Psoas muscle (tissue), 8 donors: ENCODE results near the gene GLP2R. TPM values are rescaled to one million over a fixed set of nuclear protein-coding genes. Genes with fewer than 3 reads are reported as not detected.

Source experiments
- ATAC-seq, 4 donors: fragments of 200-7000 bp; cut with Tn5 transposase; one replicate each; pipeline ENCODE4 v1.9.1; 2020; ENCODE audit warnings: moderate library complexity in 3 of 4, mild to moderate bottlenecking in 2 of 4
- DNase-seq, 2 donors: peaks; one replicate each; pipeline ENCODE4 v3.0.0-alpha.2; 2020
- H3K27ac ChIP-seq: fragments of 200-600 bp; one replicate; pipeline ENCODE4 v1.8.0; 2022
- H3K27me3 ChIP-seq, 3 donors: fragments of 200-600 bp in 1 of 3; one replicate each; pipeline versions ENCODE4 v1.6.1 to v1.8.0; 2013 to 2022; ENCODE audit warnings: low read length in 2 of 3, mild to moderate bottlenecking in 2 of 3, moderate library complexity in 1 of 3; ENCODE audit not compliant: insufficient read depth in 3 of 3
- H3K36me3 ChIP-seq, 2 donors: fragments of 200-600 bp in 1 of 2; one replicate each; pipeline versions ENCODE4 v1.6.1 to v1.8.0; 2013 to 2022; ENCODE audit warnings: low read depth in 1 of 2, mild to moderate bottlenecking in 1 of 2, moderate library complexity in 1 of 2; ENCODE audit not compliant: insufficient read depth in 1 of 2
- H3K4me1 ChIP-seq: fragments of 200-600 bp; one replicate; pipeline ENCODE4 v1.8.0; 2022
- H3K4me3 ChIP-seq: fragments of 200-600 bp; one replicate; pipeline ENCODE4 v1.8.0; 2022; ENCODE audit warnings: mild to moderate bottlenecking
- H3K9me3 ChIP-seq: fragments of 200-600 bp; one replicate; pipeline ENCODE4 v1.8.0; 2022
- WGBS, 3 donors: extraction: QIAGEN DNeasy Blood & Tissue Kit; methylation state at CpG; one replicate each; pipeline versions ENCODE4 v1.1.6 to v1.1.7; 2013; 5-methylcytosine and 5-hydroxymethylcytosine counted together
- intact Hi-C, 2 donors: fragments of 100-400 bp; cut with DNase I; formaldehyde crosslinking; loops; one replicate each; pipeline versions ENCODE4 v1.11.0 to v1.14.2; 2022
- polyA plus RNA-seq, 3 donors: library from polyadenylated mRNA; stranded (reverse); fragments of 200-250 nt; gene quantifications; one replicate each; pipeline ENCODE4 v1.2.3, GENCODE V29; 2013
- total RNA-seq, 4 donors: library from RNA; stranded (reverse); fragmentation: NEBNext Ultra II Directional in 2 of 4; extraction: Animal tissue kit (Norgen Biotek cat#: 25700) in 2 of 4; gene quantifications; one replicate each; pipeline versions ENCODE4 v1.2.1 to v1.2.4, GENCODE V29; 2021 to 2023
- TF ChIP-seq, protein P1 (sequence below): fragments of 200-600 bp; IDR thresholded peaks from one replicate; pipeline ENCODE4 v1.8.0; 2022; ENCODE audit warnings: antibody characterized with exemption
- donor health status: healthy with polysubstance abuse.
- donor health status: DM: no; HTN: no; CAD: no; lungs with moderate emphysema.
- donor health status: Bipolar disorder and iron deficiency.
- donor health status: healthy.
- donor health status: DM: yes; HTN: yes; CAD: no.
- donor health status: DM: no; HTN: no; CAD: no.
- donor health status: DM: no; HTN: no; CAD: no.
- donor health status: DM: yes; HTN: yes; CAD: no.

GLP2R gene
- total and polyA plus RNA-seq, 7 donors, result 0.12 to 0.30 (median 0.17) TPM; not detected in 4

DNA sequence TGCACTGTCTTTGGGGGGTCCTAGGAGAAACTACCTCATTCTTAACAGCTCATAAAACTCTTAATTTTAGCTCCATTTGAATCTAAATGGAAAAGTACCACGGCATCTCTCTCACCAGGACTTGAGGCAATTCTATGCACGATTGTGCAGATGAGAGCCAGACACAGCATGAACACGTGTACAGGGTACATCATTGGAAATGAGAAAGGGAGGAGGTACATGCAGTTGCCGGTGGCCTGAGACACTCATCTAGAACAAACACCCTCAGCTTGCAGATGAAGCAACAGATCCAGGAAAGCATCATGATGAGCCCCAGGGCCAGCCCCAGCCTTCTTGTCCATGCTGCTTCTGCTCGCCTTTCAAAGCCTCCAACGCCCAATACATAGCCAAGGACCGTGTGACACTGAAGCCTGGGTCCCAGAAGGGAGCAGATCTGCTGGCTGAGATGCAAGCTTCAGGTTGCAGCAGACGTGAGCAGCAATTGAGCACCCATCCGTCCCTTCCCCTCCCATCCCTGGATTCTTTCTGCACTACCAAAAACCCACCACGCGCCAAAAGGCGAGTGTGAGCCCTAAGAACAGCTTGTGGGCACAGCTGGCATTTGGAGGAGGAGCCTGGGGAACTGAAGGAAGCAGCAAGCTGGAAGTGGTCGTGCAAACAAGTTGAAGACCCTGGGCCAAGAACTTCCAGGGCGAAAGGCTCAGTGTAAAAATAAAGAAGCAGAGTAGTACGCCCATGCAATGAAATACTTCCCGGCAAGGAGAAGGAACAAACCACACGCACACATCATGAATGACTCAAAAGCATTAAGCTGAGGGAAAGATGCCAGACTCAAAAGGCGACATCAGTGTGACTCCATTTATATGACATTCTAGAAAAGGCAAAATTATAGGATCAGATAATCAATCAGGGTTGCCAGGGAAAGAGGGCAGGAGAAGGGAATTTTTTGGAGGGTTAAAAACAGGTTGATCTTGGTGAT is 86.7 kb downstream of the GLP2R start:
- WGBS, 3 donors, result 43 to 63% (median 46%) methylated on average over 18 of the region's 18 CpGs
- Histone ChIP-seq H3K9me3 (no peaks in the 10 kb centered on the region), H3K4me1 (no peaks in the 10 kb centered on the region), H3K27me3 (peaks cover 0 to 15% (median 2%) of the 10 kb centered on the region in 3 donors), H3K27ac (no peak overlapping the region), H3K36me3 (no peaks in the 10 kb centered on the region), H3K4me3 (no peak overlapping the region)
- intact Hi-C loops, result no loop called here
- no peak for ATAC-seq
- no peak for DNase-seq
- TF ChIP-seq, protein P1, sequence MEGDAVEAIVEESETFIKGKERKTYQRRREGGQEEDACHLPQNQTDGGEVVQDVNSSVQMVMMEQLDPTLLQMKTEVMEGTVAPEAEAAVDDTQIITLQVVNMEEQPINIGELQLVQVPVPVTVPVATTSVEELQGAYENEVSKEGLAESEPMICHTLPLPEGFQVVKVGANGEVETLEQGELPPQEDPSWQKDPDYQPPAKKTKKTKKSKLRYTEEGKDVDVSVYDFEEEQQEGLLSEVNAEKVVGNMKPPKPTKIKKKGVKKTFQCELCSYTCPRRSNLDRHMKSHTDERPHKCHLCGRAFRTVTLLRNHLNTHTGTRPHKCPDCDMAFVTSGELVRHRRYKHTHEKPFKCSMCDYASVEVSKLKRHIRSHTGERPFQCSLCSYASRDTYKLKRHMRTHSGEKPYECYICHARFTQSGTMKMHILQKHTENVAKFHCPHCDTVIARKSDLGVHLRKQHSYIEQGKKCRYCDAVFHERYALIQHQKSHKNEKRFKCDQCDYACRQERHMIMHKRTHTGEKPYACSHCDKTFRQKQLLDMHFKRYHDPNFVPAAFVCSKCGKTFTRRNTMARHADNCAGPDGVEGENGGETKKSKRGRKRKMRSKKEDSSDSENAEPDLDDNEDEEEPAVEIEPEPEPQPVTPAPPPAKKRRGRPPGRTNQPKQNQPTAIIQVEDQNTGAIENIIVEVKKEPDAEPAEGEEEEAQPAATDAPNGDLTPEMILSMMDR, result no peak

DNA sequence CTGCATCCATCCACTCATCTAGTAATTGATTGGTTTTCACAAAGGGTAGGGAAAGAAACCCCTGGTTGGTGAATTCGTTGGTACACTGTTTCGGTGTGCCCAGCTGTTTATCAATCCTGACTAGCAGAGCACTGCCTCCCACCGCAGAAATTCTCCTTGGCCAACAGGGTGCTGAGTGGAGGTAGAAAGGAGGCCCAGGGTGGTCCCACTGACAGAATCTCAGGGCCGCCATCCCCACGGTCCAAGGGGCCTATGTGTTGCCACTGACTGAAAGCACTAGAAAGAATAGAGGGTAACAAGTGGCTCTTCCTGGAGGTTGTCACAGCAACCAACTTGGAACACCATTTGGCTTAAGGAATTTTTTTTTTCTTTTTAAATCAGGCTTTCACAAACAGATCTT is 87.8 kb downstream of the GLP2R start:
- no peaks in the 10 kb centered on the region for H3K4me1 ChIP-seq

DNA sequence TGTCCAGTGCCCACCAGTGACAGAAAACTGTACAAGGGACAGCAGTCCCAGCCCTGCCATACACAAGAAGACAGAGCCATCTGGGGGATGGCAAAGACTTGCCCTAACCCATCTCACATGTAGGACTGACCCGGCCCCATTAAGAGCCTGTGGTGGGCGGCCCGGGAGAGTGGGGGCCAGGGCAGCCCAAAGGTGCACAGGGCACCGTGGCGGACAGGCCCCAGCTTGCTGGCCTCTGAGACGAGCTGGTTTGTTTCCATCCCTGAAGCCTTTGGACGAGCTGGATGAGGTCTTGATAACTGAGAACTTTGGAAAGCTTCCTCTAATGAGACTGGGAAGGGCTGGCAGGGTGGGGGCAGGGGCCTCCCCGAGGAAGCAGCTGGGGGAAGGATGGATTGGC is 90.4 kb downstream of the GLP2R start:
- DNase-seq (no peak), ATAC-seq (no peak)
- intact Hi-C loops, result no loop called here
- H3K4me3 ChIP-seq, result no peak overlapping the region
- no peaks in the 10 kb centered on the region for H3K4me1 ChIP-seq
- no peaks in the 10 kb centered on the region for H3K36me3 ChIP-seq
- H3K27ac ChIP-seq, result no peak overlapping the region
- H3K27me3 ChIP-seq, result peaks cover 0 to 2% (median 0%) of the 10 kb centered on the region in 3 donors
- no peaks in the 10 kb centered on the region for H3K9me3 ChIP-seq
- WGBS, 3 donors, result 65 to 77% (median 66%) methylated on average over 8 of the region's 8 CpGs
- TF ChIP-seq, protein P1, result no peak

More for the DNA sequence above, 87.8 kb downstream of the GLP2R start:
- intact Hi-C loops, result no loop called here
- Histone ChIP-seq H3K27ac (no peak overlapping the region), H3K4me3 (no peak overlapping the region), H3K9me3 (no peaks in the 10 kb centered on the region), H3K27me3 (peaks cover 0 to 11% (median 2%) of the 10 kb centered on the region in 3 donors), H3K36me3 (no peaks in the 10 kb centered on the region)
- DNase-seq, result no peak
- TF ChIP-seq, protein P1, result no peak
- no peak for ATAC-seq
- 82 to 93% (median 88%) methylated on average over 5 of the region's 5 CpGs for WGBS, 3 donors

DNA sequence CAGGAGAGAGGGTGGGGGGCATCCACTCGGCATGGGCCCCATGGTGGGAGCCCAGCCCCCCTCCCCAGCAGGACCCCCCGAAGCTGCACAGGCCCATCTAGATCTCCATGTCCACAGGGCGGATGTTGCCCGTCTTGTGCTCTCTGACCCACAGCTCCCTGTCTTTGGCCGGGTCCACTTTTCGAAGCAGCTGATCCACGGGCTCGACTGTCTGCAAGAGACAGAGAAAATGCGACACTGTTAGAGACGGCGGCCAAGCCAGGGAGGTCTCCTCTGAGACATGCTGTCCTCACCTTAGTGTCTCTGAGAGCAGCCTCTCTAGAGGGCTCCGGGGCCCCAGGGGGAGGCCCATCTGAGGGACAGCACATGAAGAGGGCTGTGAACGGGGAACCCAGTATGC is 91.4 kb downstream of the GLP2R start:
- no peaks in the 10 kb centered on the region for H3K9me3 ChIP-seq
- ATAC-seq (no peak), DNase-seq (no peak)
- intact Hi-C loops, result no loop called here
- TF ChIP-seq, protein P1, result no peak
- no peak overlapping the region for H3K4me3 ChIP-seq
- no peak overlapping the region for H3K27ac ChIP-seq
- WGBS, 3 donors, result 82 to 86% (median 85%) methylated on average over 11 to 13 of the region's 13 CpGs
- H3K4me1 ChIP-seq, result no peaks in the 10 kb centered on the region
- H3K27me3 ChIP-seq, result no peaks in the 10 kb centered on the region
- H3K36me3 ChIP-seq, result no peaks in the 10 kb centered on the region
